Neural progenitor cell (in vitro differentiated cells): ENCODE results near the gene NDUFS6. TPM values are rescaled to one million over a fixed set of nuclear protein-coding genes. Genes with fewer than 3 reads are reported as not detected.

Source experiments
- DNase-seq: peaks from one replicate; pipeline ENCODE4 v3.0.0-alpha.2; 2016; ENCODE audit warnings: low spot score
- H2AFZ ChIP-seq: fragments of 200-600 bp; sonication (generic); replicated peaks from 2 replicates; pipeline ENCODE4 v1.6.1; 2016; ENCODE audit warnings: antibody characterized with exemption
- H3F3A ChIP-seq: fragments of 200-600 bp; sonication (generic); 2 replicates; pipeline ENCODE4 v1.6.1; 2016; ENCODE audit warnings: antibody characterized with exemption, low read depth
- H3K27ac ChIP-seq: fragments of 200-600 bp; sonication (generic); 2 replicates; pipeline ENCODE4 v1.5.1; 2016; ENCODE audit warnings: mild to moderate bottlenecking
- H3K27me3 ChIP-seq: fragments of 200-600 bp; sonication (generic); 2 replicates; pipeline ENCODE4 v1.6.1; 2016; ENCODE audit warnings: mild to moderate bottlenecking, moderate library complexity
- H3K36me3 ChIP-seq: fragments of 200-600 bp; sonication (generic); 2 replicates; pipeline ENCODE4 v1.5.1; 2016
- H3K4me1 ChIP-seq: fragments of 200-600 bp; sonication (generic); 2 replicates; pipeline ENCODE4 v1.6.1; 2016; ENCODE audit warnings: mixed run types
- H3K4me2 ChIP-seq: fragments of 200-600 bp; sonication (generic); 2 replicates; pipeline ENCODE4 v1.6.1; 2016
- H3K4me3 ChIP-seq: fragments of 200-600 bp; sonication (generic); 2 replicates; pipeline ENCODE4 v1.5.1; 2016
- H3K79me2 ChIP-seq: fragments of 200-600 bp; sonication (generic); 2 replicates; pipeline ENCODE4 v1.6.1; 2016; ENCODE audit warnings: low read depth
- H3K9ac ChIP-seq: fragments of 200-600 bp; sonication (generic); 2 replicates; pipeline ENCODE4 v1.6.1; 2016
- H3K9me3 ChIP-seq: fragments of 200-600 bp; sonication (generic); 2 replicates; pipeline ENCODE4 v1.5.1; 2016; ENCODE audit warnings: low read depth
- H4K20me1 ChIP-seq: fragments of 200-600 bp; sonication (generic); 2 replicates; pipeline ENCODE4 v1.6.1; 2016; ENCODE audit warnings: low read depth
- H3K27ac Mint-ChIP-seq: 3 replicates; pipeline ENCODE4 v1.8.0; 2021; ENCODE audit warnings: mixed read lengths
- H3K27me3 Mint-ChIP-seq: 2 replicates; pipeline ENCODE4 v1.8.0; 2022; ENCODE audit warnings: low read depth, mild to moderate bottlenecking, inconsistent platforms, moderate library complexity, mixed read lengths; ENCODE audit not compliant: insufficient read depth
- H3K36me3 Mint-ChIP-seq: 3 replicates; pipeline ENCODE4 v1.8.0; 2021; ENCODE audit warnings: mixed read lengths
- H3K4me1 Mint-ChIP-seq: 3 replicates; pipeline ENCODE4 v1.8.0; 2021; ENCODE audit warnings: mixed read lengths
- H3K4me3 Mint-ChIP-seq: 3 replicates; pipeline ENCODE4 v1.8.0; 2021; ENCODE audit warnings: mild to moderate bottlenecking, moderate library complexity, mixed read lengths
- H3K9me3 Mint-ChIP-seq: 3 replicates; pipeline ENCODE4 v1.8.0; 2020; ENCODE audit warnings: mixed read lengths
- CTCF ChIP-seq: fragments of 200-600 bp; sonication (generic); IDR thresholded peaks from 2 replicates; pipeline ENCODE4 v1.5.1; 2017; ENCODE audit warnings: antibody characterized with exemption, mild to moderate bottlenecking
- EZH2 ChIP-seq: fragments of 200-600 bp; sonication (generic); IDR thresholded peaks from 2 replicates; pipeline ENCODE4 v1.6.1; 2017; ENCODE audit warnings: antibody characterized with exemption, mild to moderate bottlenecking, moderate library complexity
- EZH2phosphoT487 ChIP-seq: fragments of 200-600 bp; sonication (generic); IDR thresholded peaks from 2 replicates; pipeline ENCODE4 v1.6.1; 2017; ENCODE audit warnings: antibody characterized with exemption
- total RNA-seq: library from RNA; depleted of rRNA; stranded (reverse); fragments of >200 nt; gene quantifications from 2 replicates; pipeline ENCODE4 v1.2.3, GENCODE V29; 2015; ENCODE audit warnings: low replicate concordance

Gene NDUFS6
- total RNA-seq, 1 donor from 2014 or later, result 54.2 TPM

GRCh38 chr5:1765880-1766235 is 35.3 kb upstream of the NDUFS6 start:
- no peaks in the 10 kb centered on the region for H4K20me1 ChIP-seq
- no peaks in the 10 kb centered on the region for H3K4me1 ChIP-seq
- no peaks in the 10 kb centered on the region for H3K9me3 Mint-ChIP-seq
- H3K4me3 Mint-ChIP-seq, result no peak overlapping the region
- H3K4me2 ChIP-seq, result no peak overlapping the region
- H2AFZ ChIP-seq, result no peak overlapping the region
- H3K4me1 Mint-ChIP-seq, result peaks cover 37% of the 10 kb centered on the region
- DNase-seq, result no peak
- no peak overlapping the region for H3K4me3 ChIP-seq
- H3K9me3 ChIP-seq, result no peaks in the 10 kb centered on the region
- H3K27ac ChIP-seq, result no peak overlapping the region
- no peaks in the 10 kb centered on the region for H3K36me3 Mint-ChIP-seq
- no peak for TF ChIP-seq EZH2
- no peak for TF ChIP-seq EZH2phosphoT487
- TF ChIP-seq CTCF, result no peak
- peaks cover 3% of the 10 kb centered on the region for H3K27me3 Mint-ChIP-seq
- no peaks in the 10 kb centered on the region for H3K79me2 ChIP-seq
- H3F3A ChIP-seq, result no peaks in the 10 kb centered on the region
- H3K9ac ChIP-seq, result no peak overlapping the region
- no peaks in the 10 kb centered on the region for H3K36me3 ChIP-seq
- no peak overlapping the region for H3K27ac Mint-ChIP-seq
- H3K27me3 ChIP-seq, result no peaks in the 10 kb centered on the region

DNA sequence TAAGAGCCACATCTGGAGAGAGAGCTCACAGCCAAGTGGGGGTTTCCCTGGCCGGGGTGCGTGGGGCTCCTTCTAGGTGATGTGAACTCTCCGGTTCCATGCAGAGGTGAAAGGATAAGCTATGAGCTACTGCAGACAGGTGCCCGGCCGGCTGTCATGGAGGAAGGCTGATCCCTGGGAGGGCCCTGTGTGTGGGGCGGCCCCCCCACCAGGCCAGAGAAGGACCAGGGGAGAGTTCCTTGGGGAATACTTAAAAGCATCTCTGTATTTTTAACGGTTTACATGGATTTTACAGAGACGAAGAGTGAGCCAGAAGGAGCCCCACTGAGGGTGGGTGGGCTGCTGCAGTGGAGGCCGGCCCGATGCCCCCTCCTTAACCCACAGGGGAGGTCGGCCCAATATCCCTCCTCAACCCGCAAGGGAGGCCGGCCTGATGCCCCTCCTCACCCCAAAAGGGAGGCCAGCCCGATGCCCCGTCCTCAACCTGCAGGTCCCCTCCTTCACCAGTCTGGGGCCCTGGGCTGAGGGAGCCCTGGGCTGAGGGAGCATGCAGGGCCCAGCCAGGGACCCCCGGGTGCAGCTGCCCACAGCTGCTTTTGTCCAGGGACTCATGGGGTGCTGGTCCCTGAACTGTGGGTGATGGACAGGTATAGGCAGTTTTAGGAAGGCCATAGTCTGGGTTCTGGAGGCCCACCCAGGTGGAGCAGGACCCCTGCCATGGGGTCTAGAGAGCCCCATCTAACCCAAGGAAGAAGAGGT is 33.5 kb upstream of the NDUFS6 start:
- Mint-ChIP-seq H3K9me3 (no peaks in the 10 kb centered on the region), H3K27ac (no peak overlapping the region), H3K27me3 (peaks cover 9% of the 10 kb centered on the region), H3K4me3 (no peak overlapping the region), H3K36me3 (no peaks in the 10 kb centered on the region), H3K4me1 (peaks cover 37% of the 10 kb centered on the region)
- DNase-seq, result no peak
- Histone ChIP-seq H3K36me3 (no peaks in the 10 kb centered on the region), H2AFZ (no peak overlapping the region), H3K79me2 (no peaks in the 10 kb centered on the region), H3F3A (no peaks in the 10 kb centered on the region), H3K4me1 (no peaks in the 10 kb centered on the region), H3K27ac (no peak overlapping the region), H4K20me1 (no peaks in the 10 kb centered on the region), H3K27me3 (no peaks in the 10 kb centered on the region), H3K9ac (no peak overlapping the region), H3K4me3 (no peak overlapping the region), H3K4me2 (no peak overlapping the region), H3K9me3 (no peaks in the 10 kb centered on the region)
- TF ChIP-seq EZH2 (no peak), EZH2phosphoT487 (no peak), CTCF (no peak)

GRCh38 chr5:1768283-1769000 is 32.8 kb upstream of the NDUFS6 start:
- Histone ChIP-seq H3K4me1 (no peaks in the 10 kb centered on the region), H4K20me1 (no peaks in the 10 kb centered on the region), H3K27me3 (no peaks in the 10 kb centered on the region), H3K36me3 (no peaks in the 10 kb centered on the region), H2AFZ (no peak overlapping the region), H3K4me2 (no peak overlapping the region), H3K79me2 (no peaks in the 10 kb centered on the region), H3K27ac (no peak overlapping the region), H3F3A (no peaks in the 10 kb centered on the region), H3K9me3 (no peaks in the 10 kb centered on the region), H3K4me3 (no peak overlapping the region), H3K9ac (no peak overlapping the region)
- Mint-ChIP-seq H3K27ac (no peak overlapping the region), H3K27me3 (peaks cover 6% of the 10 kb centered on the region), H3K4me1 (peaks cover 32% of the 10 kb centered on the region), H3K4me3 (no peak overlapping the region), H3K9me3 (no peaks in the 10 kb centered on the region), H3K36me3 (no peaks in the 10 kb centered on the region)
- DNase-seq, result peak; percentile 25
- TF ChIP-seq CTCF, result no peak
- TF ChIP-seq EZH2phosphoT487, result no peak
- no peak for TF ChIP-seq EZH2
